HG02610 (cell line): ENCODE results near the gene USP47.

Source experiments
- ATAC-seq: cut with Tn5 transposase; IDR thresholded peaks from one replicate; pipeline ENCODE4 v1.9.1; 2021; ENCODE audit warnings: mild to moderate bottlenecking, moderate library complexity; ENCODE audit not compliant: unreplicated experiment

USP47 gene

GRCh38 chr11:11992257-11993212 is 150.8 kb downstream of the USP47 start:
- no peak for ATAC-seq

- ATAC-seq, result no peak
These were observed 152.1 kb downstream of the USP47 start for GRCh38 chr11:11993839-11994238.

- no peak for ATAC-seq
These were observed 153.8 kb downstream of the USP47 start for GRCh38 chr11:11995601-11996000.

GRCh38 chr11:11996321-11997048 is 154.7 kb downstream of the USP47 start:
- ATAC-seq, result no peak

- ATAC-seq, result no peak
These were observed 155.2 kb downstream of the USP47 start for GRCh38 chr11:11997049-11997322.

- ATAC-seq, result no peak
These were observed 156.5 kb downstream of the USP47 start for GRCh38 chr11:11998091-11998781.

- ATAC-seq, result no peak
These were observed 159.4 kb downstream of the USP47 start for GRCh38 chr11:12001186-12001585.

GRCh38 chr11:12003336-12003735 is 161.6 kb downstream of the USP47 start:
- no peak for ATAC-seq

GRCh38 chr11:12003815-12004214 is 162.0 kb downstream of the USP47 start:
- ATAC-seq, result no peak

GRCh38 chr11:12005061-12005460 is 163.3 kb downstream of the USP47 start:
- no peak for ATAC-seq

GRCh38 chr11:12005476-12005875 is 163.7 kb downstream of the USP47 start:
- no peak for ATAC-seq

GRCh38 chr11:12006552-12007229 is 164.9 kb downstream of the USP47 start:
- no peak for ATAC-seq

- no peak for ATAC-seq
These were observed 165.4 kb downstream of the USP47 start for GRCh38 chr11:12007230-12007593.

- no peak for ATAC-seq
These were observed 166.3 kb downstream of the USP47 start, which contains the start of gene DKK3 for GRCh38 chr11:12007769-12008737. DKK3 (minus strand) TSS chr11:12008626; CDS start chr11:12008582, 44 bp downstream.
